GM12874 (cell line): ENCODE measurements around the gene ARSA.

Experiments
- TF ChIP-seq, protein P1 (sequence below): IDR thresholded peaks from 2 replicates; pipeline ENCODE4 v1.5.1; 2011; ENCODE audit warnings: low read depth, mild to moderate bottlenecking, control low read depth, low read length, moderate library complexity; ENCODE audit not compliant: insufficient read depth

The ARSA gene

DNA sequence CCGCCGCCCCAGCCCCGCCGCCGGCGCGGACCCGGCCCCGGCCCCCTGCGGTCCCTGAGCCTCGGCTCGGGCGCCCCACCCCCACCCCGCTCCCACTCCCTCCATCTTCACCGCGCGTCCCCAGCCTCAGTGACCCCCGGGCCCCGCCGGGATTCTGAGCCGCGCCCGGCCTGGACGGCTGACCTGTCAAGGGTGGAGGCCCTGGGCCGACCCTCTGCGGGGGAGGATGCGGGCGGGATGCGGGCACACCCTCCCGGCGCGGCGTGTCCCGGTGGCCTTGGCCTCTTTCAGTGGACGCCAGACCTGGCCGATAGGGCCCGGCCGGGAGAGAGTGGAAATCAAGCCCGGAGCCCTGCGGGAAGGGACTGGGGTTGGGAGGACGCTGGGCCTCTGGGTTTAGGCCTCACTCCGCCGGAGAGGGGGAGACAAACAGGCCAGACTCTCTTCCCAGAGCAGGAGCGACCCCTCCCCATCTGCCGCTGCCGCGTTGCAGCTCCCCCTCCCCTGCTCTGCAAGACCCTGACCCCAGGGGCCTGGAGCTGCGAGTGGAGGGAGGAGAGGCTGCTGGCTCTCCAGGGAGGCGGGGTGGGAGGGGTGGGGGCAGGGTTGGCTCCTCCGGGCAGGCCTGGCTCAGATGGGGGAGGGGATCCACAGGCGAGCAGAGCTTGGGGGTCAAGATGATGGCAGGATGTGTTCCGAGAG lies 26.8 kb downstream of the ARSA start:
- TF ChIP-seq, protein P1, sequence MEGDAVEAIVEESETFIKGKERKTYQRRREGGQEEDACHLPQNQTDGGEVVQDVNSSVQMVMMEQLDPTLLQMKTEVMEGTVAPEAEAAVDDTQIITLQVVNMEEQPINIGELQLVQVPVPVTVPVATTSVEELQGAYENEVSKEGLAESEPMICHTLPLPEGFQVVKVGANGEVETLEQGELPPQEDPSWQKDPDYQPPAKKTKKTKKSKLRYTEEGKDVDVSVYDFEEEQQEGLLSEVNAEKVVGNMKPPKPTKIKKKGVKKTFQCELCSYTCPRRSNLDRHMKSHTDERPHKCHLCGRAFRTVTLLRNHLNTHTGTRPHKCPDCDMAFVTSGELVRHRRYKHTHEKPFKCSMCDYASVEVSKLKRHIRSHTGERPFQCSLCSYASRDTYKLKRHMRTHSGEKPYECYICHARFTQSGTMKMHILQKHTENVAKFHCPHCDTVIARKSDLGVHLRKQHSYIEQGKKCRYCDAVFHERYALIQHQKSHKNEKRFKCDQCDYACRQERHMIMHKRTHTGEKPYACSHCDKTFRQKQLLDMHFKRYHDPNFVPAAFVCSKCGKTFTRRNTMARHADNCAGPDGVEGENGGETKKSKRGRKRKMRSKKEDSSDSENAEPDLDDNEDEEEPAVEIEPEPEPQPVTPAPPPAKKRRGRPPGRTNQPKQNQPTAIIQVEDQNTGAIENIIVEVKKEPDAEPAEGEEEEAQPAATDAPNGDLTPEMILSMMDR: no peak

DNA sequence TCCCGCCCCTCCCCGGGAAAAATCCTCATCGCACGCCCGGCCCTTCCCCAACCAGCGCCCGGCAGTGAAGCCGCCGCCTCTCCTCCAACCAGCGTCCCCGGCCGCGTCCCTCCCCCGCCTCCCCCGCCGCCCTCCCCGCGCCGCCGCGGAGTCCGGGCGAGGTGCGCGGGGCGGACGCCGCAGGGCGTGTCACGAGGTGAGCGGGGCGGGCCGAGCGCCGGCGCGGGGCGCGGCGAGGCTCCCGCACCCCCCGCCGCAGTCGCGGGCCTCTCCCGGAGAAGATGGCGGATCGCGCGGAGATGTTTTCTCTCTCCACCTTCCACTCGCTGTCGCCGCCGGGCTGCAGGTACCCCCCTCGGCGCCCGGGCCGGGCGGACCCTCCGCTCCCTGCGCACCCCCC lies 27.4 kb downstream of the ARSA start, which contains the start of gene MAPK8IP2:
MAPK8IP2 (plus strand) TSS at position 256 of the 400 bp plus-strand sequence; CDS start at position 282, 26 bp downstream.
- TF ChIP-seq, protein P1: no peak

DNA sequence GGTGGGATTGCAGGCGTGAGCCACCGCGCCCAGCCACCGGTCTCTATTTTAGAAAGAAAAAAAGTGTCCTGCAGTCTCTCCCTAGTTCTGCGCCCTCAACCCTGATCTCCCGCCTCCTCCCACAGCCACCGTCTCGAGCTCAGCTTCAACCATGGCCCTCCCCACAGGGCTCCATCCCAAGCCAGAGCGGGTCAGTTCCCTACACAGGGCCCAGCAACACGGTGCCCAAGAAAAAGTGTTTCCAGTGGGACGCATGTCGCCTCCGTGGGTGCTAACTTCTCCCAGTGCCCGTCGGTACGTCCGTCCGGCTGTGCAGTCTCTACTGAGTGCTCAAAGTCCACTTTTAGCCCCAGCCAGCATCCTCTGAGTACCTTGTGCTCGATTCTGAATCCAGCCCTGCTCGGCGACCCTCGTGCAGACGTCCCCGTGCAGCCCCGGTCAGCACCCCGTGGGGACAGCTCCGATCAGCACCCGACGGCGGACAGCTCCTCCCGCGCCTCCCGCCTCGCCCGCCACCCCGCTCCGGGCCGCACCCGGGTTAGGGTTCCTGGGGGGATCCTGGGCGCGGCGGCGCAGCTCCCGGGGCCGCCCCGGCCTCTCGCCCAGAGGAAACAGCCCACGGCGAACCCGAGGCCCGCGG lies 28.0 kb downstream of the ARSA start:
- TF ChIP-seq, protein P1: no peak

DNA sequence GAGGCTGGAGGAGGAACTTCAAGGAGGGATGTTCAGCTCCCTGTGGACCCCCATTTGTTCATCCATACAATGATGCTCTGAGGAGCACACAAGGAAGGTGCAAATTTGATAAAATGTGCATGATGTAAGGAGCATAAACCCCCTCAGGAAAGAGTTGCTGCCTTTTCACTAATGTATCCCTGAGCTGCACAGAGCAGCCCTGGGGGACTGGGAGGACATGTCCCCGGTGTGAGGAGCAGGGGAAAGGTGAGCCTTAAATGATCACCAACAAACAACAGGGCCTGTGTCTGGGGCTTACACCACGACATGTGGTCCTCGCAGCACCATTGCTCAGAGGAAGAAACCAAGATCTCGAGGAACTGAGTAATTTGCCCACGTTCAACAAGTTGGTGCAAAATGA lies 30.9 kb downstream of the ARSA start:
- TF ChIP-seq, protein P1: no peak

DNA sequence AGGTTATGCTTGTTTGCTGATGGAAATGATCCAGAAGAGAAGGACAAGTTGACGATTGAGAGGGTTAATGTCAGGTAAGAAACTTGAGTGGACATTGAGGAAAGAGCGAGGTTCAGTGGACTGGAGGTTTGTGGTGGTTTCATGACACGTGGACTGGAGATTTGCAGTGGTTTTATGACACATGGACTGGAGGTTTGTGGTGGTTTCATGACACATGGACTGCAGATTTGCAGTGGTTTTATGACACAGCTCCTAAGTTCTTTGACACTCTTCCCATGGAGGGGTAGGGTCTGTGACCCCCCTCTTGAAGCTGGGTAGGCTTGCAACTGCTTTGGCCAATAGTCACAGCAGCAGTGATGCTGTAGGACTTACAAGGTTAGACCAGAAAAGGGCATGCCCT lies 32.8 kb downstream of the ARSA start:
- TF ChIP-seq, protein P1: no peak

DNA sequence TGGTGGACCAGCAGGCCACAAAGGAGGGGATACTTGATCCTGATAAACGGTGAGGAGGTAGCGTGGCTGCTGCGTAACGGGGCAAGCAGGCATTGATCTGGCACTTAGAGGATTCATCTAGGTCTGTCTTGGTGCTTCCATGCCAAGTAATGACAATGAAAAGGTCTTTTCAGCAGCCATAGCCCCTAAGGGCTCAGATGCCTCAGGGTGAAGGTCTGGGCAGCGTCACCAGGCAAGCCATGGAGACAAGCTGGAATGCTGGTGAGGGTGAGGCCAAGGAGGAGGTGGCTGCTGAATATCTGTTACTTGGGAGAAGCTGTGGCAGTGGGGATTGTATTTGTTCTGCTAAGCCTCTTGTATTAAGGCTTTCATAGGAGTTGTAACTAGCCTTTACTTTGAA lies 40.5 kb downstream of the ARSA start:
- TF ChIP-seq, protein P1: no peak

DNA sequence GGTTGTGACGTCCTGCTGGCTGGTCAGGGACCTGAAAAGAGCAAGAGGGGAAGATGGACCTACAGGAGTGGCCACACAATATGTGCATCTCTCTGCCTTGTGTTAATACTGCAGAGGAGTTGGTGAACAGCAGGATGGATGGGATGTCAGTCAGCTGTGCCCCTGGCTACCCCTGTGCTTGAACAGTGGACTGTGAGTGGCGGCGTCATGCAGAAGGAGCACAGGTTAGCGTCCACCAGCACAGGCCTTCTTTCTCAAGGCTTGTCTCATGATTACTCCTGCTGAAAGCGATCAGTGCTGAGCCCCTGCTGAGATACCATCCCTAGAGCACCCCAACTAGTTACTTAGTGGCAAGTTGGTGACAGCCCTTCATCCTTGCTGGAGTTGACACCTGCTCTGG lies 41.5 kb downstream of the ARSA start:
- TF ChIP-seq, protein P1: no peak
